ENCODE measurements around the gene ERRFI1.

The ERRFI1 gene

DNA sequence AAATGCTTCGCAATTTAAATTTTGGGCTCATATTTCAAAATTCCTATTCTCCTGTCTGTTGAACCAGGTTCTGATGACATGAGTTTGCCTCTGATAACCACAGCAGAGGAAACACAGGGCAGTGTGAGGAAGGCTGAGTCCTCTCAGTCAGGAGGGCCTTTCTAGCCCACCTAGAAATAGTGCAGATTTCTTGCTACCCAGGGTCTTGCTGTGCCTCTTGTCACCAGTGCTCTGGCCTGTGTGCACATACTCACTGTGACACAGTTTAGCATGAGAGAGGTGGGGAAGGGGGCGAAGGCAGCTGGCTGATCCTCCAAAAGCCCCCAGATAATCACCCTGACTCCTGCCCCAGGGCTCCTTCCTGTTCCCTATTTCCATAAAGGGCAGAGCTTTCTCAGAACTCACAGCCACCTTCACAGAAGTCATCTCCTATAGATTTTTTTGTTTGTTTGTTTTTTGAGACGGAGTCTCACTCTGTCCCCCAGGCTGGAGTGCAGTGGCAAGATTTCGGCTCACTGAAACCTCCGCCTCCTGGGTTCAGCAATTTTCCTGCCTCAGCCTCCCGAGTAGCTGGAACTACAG lies 23.7 kb downstream of the ERRFI1 start:
- no peak for DNase-seq

DNA sequence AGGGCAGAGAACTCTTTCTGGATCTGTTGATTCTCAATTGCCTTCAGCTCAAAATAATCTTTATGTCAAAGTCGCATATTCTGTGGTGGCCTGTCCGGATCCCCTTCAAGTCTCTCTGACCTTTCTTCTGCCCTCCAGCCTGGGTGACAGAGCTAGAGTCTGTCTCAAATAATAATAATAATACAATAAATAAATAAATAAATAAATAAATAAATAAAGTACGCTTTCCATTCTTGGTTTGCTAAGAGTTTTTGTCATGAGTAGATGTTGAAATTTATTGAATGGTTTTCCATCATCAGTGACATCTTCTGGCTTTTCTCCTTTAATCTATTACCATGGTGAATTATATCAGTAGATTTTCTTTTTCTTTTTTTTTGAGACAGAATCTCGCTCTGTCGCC lies 30.7 kb downstream of the ERRFI1 start:
- DNase-seq: no peak

DNA sequence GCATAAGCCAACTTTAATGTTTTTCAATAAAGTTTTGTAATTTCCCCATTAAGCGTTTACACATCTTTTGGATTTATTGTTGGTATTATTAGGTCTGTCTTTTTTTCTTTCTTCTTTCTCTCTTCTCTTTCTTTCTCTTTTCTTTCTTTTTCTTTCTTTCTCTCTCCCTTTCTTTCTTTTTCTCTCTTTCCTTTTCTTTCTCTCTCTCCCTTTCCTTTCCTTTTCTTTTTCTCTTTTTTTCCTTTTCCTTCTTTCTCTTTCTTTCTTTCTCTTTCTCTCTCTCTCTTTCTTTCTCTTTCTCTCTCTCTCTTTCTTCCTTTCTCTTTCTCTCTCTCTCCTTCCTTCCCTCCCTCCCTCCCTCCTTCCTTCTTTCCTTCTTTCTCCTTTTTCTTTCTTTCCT lies 31.3 kb downstream of the ERRFI1 start:
- no peak for DNase-seq

DNA sequence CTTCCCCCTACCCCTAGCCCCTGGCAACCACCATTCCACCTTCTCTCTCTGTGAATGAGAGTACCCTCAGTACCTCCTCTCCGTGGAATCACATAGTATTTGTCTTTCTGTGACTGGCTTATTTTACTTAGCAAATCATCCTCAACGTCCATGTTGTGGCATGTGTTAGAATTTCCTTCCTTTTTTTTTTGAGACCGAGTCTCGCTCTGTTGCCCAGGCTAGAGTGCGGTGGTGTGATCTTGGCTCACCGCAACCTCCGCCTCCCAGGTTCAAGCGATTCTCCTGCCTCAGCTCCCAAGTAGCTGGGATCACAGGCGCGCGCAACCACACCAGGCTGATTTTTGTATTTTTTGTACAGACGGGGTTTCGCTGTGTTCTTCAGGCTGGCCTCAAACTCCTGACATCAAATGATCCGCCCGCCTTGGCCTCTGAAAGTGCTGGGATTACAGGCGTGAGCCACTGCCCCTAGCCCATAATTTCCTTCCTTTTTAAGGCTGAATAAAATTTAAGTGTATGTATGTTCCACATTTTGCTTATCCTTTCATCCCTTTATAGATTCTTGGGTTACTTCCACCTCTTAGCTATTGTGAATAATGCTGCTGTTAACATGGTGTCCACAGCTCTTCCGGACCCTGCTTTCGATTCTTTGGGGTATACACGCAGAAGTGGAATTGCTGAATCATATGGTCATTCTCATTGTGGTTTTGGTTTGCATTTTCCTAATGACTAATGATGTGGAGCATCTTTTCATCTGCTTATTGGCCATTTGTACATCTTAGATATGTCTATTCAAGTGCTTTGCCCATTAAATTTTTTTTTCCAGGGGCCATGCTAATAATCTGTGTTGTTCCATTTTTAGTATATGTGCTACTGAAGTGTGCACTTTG lies 32.3 kb downstream of the ERRFI1 start:
- no peak for DNase-seq

DNA sequence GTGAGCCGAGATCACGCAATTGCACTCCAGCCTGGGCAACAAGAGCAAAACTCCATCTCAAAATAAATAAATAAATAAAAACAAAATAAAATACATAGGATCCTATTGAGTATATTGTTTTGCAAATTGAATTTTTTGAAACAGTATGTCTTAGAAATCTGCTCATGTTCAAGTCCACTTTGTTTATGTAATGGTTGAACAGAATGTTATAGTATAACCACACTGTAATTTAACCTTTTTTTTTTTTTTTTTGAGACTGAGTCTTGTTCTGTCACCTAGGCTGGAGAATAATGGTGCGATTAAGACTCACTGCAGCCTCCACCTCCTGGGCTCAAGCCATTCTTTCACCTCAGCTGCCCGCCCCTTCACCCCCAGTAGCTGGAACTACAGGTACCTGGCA lies 33.2 kb downstream of the ERRFI1 start:
- no peak for DNase-seq

DNA sequence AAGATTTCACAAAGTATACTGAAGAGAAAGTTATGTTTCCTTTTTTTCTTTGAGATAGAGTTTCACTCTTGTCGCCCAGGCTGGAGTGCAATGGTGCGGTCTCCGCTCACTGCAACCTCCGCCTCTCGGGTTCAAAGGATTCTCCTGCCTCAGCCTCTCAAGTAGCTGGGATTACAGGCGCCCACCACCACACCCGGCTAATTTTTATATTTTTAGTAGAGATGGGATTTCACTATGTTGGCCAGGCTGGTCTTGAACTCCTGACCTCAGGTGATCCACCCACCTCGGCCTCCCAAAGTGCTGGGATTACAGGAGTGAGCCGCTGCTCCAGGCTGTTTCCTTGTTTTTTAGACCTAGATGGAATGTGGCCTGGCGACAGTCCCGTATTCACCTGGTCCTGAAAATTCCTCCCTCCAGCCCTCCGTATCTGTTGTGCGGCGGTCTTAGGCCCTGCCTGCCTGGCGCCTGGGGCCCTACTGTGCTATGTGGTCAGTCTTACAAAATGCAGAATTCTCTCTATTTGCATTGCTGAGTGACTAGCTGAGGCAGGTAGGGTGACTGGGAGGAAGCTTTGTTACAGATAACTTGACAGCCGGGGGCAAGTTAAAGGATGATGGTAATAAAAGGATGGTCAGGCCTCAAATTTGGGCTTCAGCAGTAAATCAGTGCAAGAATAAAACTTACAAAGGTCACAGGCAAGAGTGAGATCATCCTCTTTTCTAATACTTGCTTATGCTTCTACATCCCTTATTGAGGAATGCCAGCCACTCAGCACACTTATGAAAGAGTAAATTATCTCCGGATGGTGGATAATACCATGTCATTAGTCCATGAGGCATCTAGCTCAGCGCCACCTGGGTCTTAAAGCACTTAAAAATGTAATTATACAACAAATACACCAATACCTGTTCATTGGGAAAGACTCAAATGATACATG lies 34.3 kb downstream of the ERRFI1 start:
- no peak for DNase-seq

DNA sequence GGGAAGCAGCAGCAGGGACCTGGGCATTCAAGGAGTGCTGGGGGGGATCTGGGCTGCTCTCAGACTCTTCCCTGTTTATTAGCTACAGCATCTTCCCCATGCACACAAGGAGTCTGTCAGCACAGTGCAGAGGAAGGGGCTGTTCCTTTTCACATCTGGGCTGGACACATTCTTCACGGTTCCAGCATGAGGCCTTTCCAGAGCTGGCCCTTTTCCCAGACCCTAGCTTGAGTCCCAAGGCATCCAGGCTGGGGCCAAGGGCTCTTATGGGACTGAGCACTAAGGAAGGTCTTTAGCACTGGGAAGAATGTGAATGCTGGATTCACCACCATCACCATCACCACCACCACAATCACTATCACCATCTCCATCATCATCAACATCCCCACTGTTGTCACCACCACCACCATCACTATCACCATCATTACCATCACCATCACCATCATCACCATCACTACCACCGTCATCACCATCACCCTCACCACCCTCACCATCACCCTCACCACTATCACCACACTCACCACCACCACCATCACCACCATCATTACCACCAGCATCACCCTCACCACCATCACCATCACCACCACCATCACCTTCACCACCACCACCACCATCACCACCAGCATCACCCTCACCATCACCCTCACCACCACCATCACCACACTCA lies 36.2 kb downstream of the ERRFI1 start:
- DNase-seq: no peak

DNA sequence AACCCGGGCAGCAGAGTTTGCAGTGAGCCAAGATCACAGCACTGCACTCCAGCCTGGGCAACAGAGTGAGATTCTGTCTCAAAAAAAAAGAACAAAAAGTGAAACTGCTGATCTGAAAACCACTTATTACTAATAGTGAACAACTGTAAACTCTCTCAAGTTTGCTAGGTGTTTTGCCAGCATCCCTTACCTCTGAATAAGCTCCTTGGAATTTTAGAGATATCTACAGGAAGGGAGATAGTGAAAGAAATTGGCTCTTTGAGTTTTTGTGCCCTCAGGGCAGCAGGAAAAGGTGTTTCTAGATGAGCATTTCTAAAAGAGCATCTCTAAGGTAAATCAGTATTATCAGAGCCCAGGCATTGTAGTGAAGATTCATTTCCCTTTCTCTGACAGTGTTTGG lies 37.5 kb downstream of the ERRFI1 start:
- no peak for DNase-seq

DNA sequence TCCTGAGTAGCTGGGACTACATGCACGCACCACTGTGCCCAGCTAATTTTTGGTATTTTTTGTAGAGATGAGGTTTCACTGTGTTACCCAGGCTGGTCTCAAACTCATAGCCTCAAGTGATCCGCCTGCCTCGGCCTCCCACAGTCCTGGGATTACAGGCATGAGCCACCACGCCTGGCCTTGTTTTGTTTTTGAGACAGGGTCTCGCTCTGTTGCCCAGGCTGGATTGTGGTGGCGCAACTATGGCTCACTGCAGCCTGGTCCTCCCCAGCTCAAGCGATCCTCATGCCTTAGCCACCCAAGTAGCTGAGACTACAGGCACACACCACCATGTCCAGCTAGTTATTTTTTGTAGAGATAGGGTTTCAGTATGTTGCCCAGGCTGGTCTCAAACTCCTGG lies 38.6 kb downstream of the ERRFI1 start:
- no peak for DNase-seq

DNA sequence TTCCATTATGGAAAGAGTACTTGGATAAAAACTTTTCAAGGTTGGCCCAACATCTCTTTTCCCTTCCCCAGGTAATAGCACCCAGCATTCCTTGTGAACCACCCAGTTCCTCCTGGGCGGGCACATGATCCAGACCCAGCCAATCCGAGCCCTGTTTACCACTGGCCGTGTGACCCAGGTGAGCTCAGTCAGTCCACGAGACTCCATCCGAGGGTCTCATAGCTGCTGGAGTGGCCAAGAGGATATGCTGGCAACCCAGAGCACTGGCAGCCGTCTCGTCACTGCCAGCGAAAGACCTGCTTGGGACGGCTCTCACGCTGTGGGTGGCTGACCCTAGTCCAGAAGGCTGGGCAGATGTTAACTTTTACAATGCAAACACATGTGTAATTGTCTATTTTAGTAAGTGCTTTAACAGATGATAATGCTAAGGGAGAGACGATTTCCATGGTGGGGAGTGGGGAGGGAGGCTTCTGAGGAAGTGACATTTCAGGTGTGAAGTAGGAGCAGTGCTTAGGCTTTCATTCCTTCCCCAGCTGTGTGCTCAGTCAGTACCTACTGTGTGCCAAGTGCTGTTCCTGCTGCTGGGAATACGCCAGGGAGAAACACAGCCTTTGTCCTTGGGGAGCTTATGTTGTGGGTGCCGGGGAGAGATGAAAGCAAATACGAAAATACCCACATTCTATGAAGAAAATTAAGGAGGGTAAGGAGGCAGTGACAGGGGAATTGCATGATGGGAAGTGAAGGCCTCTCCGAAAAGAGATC lies 40.1 kb downstream of the ERRFI1 start:
- no peak for DNase-seq

DNA sequence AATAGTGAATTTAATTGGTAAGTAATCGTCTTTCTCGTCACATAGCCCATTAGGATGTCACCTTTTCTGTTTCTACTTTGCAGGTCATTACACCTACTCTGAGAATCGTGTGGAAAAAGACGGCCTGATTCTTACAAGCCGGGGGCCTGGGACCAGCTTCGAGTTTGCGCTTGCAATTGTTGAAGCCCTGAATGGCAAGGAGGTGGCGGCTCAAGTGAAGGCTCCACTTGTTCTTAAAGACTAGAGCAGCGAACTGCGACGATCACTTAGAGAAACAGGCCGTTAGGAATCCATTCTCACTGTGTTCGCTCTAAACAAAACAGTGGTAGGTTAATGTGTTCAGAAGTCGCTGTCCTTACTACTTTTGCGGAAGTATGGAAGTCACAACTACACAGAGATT lies 41.3 kb downstream of the ERRFI1 start:
- no peak for DNase-seq

DNA sequence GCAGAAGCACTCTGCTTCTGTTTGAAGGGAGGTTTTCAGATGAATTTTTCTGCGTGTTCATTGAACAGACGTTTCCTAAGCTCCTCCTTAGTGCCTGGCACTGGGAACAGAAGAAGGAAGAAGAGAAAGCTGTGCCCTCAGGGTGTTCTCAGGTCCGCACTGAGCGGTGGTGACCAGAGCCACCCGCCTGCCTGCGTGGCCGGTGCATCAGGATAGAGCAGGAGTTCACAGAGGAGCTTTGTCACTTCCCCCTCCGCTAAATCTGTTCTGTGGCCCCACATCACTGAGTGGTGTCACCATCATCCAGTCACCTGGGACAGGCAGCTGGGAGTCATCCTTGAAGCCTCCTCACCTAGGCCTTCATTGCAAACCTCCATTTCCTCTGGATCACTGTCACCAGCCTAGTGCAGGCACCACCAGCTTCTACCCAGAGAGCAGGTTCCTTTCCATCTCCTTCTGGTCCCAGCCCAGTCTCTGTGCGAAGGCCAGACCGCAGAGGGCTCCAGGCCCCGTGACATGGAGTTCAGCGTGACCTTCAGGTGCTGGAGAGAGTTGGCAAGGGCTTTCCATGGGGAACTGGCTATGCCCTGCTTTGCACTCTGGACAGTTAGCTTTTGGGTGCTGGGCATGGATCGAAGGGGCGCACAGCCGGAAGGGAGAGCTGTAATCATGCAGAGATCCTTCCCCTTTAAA lies 42.9 kb downstream of the ERRFI1 start:
- no peak for DNase-seq

DNA sequence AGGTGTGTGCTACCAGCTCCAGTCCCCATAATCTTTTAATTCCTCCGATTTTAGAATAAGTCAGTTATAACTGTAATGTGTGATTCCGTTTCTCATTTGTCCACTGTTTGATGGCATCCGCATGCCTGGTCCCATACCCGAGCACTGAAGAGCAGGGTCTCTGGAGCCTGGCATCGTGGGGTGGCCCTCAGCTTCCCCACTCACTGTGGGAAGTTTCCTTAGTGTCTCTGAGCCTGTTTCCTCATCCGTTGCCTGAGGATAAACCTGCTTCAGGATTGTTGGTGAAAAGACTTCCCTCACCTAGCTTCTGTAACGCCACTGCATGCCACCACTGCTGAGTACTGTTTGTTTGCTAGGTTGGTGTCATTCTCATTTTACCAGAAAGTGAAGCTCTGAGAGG lies 45.1 kb downstream of the ERRFI1 start:
- no peak for DNase-seq

DNA sequence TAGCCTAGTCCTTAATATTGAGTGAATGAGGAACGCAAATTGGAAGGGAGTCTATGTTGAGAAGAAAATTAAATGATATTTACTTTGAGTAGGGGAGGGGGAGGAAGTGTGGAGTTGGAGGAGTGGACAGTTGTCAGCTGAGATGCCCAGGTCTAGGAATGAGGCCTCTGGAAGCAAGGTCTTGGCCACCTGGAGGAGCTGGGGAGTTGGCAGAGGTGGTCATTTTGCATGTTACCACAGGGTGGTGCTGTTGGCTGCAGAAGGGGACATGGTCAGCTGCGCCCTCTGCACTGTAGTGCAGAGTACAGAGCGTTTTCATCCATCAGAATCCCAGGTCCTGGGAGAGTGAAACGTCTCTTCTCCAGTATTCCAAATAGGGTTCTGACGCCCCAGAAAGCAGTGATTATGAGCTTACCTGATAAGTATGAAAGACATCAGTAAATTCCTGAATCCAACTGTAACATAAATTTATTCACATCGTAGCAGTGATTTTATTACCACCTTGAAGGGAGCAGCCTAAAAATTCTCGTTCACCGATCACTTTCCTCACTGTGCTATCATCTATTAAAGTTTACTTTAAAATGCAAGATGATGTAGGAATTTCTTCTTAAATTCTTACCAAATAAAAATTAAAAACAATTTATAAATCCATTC lies 50.8 kb downstream of the ERRFI1 start:
- peak; percentile 28 for DNase-seq

DNA sequence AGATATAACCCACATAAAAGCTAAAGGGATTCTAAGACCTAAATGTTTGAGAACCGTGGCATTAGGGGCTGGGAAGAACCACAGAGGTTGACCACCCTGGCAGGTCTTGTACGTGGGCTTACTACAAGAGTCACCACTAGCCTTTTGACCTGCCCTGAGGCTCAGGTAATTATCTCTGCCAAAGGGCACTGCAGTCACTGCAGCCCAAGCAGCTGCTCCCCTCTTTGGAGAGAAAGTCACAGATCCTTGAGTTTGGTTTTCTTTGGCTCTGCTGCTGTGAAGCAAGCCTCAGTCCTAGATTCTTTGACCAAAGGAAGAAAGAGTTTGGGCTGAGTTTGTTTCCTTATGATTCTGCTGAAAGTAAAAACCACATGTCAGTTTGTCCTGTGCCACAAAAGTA lies 53.0 kb downstream of the ERRFI1 start:
- no peak for DNase-seq

DNA sequence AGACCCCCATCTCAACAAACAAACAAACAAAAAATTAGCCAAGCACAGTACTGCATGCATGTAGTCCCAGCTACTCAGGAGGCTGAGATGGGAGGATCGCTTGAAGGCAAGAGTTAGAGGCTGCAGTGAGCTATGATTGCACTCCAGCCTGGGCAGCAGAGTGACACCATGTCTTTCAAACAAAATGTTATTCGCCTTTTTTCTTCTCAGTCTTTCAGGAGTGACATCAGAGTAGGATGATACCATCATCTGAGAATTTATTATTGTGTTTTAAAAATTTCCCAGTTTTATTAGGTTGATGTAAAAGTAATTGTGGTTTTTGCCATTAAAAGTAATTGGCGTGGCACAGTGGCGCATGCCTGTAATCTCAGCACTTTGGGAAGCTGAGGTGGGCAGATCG lies 53.8 kb downstream of the ERRFI1 start:
- DNase-seq: no peak

DNA sequence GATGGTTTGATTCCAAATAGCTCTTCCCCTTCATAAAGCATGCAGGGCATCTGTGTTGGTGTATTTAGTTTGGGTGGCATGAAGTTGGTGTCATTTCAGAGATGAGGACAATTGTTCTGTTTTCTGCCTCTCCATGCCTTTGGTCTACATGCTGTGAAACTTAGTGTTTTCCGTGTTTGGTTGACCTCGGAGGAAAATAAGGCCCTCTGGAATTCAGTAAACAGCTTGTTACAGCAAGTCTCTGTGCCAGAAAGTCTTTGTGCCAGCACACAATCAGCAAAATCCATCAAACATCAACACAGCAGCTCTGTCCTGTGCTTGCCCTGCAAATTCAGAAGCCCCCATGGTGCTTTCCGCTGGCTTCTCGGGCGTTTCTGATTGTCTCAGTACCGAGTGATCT lies 55.1 kb downstream of the ERRFI1 start:
- no peak for DNase-seq

DNA sequence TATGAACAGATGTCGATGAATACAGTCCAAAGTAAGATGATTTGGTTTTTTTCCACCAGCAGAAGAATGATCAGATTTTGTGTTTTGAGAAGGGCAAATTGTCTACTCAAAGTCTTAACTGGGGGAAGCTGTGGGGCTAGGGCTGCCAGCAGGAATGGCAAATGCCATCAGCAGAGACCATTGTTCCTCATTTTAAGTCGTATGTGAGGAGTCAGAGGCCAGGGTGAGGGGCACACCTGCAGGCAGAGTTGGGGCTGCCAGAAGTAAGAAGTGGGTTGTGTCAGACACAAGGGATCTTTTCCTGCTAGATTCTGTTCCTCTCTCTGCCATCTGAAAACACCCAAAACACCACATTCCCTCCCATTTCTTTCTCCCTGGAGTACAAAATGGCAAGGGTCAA lies 55.9 kb downstream of the ERRFI1 start:
- no peak for DNase-seq

DNA sequence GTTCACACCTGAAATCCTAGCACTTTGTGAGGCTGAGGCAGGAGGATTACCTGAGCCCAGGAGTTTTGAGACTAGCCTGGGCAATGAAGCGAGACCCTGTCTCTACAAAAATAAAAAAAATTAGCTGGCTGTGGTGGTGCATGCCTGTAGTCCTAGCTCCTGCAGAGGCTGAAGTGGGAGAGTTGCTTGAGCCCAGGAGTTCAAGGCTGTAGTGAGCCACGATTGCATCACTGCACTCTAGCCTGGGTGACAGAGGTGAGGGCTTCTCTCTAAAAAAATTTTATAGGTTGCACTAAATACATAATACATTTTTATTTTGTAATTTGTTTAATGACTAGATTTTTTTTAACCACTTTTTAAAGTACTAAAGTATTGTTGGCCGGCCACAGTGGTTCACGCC lies 58.5 kb downstream of the ERRFI1 start:
- DNase-seq: no peak

DNA sequence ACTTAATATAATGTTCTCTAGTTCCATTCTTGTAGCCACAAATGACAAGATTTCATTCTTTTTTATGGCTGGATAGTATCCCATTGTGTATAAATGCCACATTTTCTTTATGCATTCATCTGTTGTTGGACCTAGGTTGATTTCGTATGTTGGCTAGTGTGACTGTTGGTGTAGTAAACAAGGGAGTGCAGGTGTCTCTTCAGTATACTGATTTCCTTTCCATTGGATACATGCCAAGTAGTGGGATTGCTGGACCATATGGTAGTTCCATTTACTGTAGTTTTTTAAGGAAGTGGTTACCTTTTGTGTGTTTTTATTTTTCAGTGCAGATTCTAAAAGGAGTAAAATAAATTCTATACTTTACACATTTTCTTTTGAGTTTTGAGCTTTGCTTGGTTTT lies 58.9 kb downstream of the ERRFI1 start:
- DNase-seq: no peak

DNA sequence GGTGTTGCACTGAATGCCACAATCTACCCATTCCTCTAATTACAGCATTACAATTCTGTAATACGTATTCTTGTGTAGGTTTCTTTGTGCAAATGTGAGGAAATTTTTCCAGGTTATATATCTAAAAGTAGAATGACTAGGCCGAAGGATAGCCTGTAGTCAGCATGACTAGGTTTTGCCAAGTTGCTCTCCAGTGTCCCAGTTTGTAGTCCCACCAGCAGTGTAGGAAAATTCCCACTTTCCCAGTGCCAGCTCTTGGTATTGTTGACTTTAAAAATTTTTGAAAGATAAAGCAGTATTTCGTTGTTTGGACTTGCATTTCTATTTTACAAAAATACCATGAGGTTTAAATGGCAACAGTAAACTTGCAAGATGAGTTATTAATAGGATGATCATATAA lies 61.6 kb downstream of the ERRFI1 start:
- DNase-seq: no peak

Data from CD4-positive, alpha-beta T cell treated with Interleukin-21 for 1 hour (primary cell).